SH-SY5Y (cell line): ENCODE results near the gene MCF2L2.

ENCODE experiments used
- GATA2 ChIP-seq: IDR thresholded peaks from 2 replicates; pipeline ENCODE4 v1.6.1; 2011; ENCODE audit warnings: mild to moderate bottlenecking, low read depth, low read length
- GATA3 ChIP-seq: IDR thresholded peaks from 2 replicates; pipeline ENCODE4 v1.6.1; 2011; ENCODE audit warnings: low read depth, mild to moderate bottlenecking, low read length, moderate library complexity

MCF2L2 gene

GRCh38 chr3:183270344-183270743 lies 158.1 kb downstream of the MCF2L2 start:
- TF ChIP-seq GATA2 (no peak), GATA3 (no peak)

DNA sequence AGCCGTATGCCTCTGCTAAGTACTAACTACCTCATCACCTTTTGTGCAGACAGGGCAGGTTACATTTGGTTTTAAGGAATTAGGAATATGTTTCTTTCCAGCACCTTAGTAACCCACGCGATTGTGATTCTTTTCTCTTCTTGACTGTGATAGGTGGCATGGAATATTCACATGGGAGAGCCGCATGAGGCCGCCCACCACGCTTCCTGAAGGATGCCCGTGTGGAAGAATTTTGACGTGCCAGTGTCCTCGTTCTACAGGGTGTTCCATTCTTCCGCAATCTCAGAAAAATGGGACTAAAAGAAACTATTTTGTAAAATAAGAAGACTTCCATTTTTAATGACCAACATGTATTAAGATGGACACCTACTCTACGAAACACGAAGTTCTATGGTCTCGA lies 159.1 kb downstream of the MCF2L2 start:
- TF ChIP-seq GATA2 (no peak), GATA3 (no peak)

DNA sequence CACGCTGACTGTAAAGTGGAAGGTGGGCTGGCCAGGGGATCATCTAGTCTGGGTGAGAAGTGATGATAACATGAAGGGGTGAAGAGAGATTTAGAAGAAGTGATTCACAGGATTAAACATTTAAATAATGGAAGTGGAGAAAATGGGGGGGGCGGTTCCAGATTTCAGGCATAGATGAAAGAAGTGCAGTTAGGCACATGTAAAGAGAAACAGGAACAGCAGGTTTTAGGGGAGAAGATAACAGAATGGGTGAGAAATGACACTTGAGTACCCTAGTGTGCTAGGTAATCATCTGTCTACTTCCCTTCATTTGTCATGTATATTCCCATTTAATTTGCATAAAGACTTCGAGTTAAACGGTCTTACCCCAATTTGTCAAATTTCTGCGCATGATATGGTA lies 160.1 kb downstream of the MCF2L2 start:
- TF ChIP-seq GATA2 (no peak), GATA3 (no peak)

- TF ChIP-seq GATA3 = no peak
- no peak for TF ChIP-seq GATA2
Observed at GRCh38 chr3:183267140-183267539, 161.3 kb downstream of the MCF2L2 start.

DNA sequence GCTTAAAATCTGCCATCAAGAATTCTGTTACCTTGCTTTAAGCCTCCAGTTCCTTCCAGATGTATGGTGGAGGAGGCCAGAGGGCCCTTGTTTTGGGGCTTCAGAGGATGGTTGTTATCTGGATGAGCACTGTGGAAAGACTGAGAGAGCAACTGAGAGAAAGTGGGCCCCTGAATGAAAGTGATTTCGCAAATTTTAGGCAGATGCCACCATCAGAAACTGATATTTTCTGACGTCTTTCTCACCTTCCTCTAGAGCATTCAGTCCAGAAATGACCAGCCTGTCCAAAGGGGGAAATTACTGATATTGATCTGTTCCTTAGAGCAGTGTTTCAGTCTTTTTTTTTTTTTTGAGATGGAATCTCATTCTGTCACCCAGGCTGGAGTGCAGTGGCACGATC lies 162.0 kb downstream of the MCF2L2 start:
- TF ChIP-seq GATA2 = no peak
- TF ChIP-seq GATA3 = no peak

DNA sequence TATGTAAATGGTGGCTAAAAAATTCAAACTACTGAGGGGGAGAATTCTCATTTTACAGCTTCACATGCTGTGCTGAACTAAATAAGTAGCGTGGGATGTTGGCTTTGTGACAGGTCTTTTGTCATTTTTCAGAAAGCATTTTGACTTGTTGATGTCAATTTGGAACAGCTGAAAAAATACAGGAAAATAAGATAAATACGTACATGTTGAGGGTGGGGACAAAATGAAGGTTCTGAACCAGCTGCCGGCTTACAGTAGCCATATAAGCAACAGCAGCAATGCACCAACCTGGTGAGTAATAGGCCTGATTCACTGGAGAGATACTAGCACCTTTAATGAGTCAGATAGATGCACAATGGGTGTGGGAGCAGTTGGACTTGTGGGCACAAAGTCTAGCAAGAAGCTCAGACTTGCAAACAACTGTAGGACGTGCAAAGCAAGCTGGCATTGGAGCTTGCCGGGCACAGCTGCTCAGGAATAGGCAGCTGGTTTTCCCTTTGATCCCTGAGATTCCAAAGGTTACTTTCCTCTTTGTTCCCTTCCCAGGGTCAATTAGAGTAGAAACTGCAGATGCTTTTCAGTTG lies 162.5 kb downstream of the MCF2L2 start:
- no peak for TF ChIP-seq GATA2
- TF ChIP-seq GATA3 = no peak

DNA sequence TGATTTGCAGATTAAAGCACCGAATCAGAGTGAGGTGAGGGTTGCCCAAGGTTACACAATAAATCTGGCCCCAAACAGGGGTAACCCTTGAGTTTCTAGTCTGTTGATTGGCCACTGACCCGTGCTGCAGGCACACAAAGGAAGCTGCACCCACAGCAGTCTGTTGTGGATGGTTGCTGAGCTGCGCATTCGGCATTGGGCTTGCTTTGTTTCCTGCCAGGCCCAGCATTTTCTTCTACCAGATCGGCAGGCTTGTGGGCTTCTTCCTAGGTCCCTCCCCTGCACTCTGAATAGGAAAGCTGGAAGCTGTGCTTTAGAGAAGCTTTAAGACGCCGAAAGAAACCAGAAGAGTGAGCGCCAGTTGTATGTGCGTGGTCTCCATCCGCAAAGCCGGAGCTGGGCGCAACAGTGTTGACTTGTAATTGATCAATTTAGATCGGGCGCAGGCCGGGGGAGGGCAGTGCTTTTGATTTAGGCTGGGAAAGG lies 163.2 kb downstream of the MCF2L2 start:
- no peak for TF ChIP-seq GATA3
- no peak for TF ChIP-seq GATA2

- no peak for TF ChIP-seq GATA3
- TF ChIP-seq GATA2 = no peak
Observed at GRCh38 chr3:183264268-183264667, 164.2 kb downstream of the MCF2L2 start.

DNA sequence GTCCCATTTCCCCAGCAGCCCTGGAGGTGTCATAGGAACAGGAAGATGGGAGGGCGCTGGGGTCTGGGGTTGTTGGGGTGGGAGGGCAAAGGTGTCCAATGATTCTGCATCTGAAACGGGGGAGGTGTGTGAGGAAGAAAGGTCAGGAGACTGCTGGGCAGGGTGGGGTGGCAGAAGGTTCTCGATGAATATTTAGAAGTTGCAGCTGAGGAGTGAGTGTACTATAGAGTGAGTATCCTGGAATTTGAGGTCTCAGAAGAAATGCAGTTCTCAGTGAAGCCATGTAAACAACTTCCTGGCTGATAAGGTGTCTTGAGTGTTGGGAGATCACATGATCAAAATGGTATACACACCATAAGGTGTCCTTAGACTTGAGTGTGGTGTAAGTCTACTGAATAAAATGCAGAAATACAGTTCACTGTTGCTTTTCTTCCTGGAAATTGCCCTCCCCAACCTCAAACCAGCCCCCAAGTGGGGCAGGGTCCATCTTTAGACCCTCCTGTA lies 165.5 kb downstream of the MCF2L2 start:
- TF ChIP-seq GATA3 = no peak
- no peak for TF ChIP-seq GATA2

- TF ChIP-seq GATA3 (no peak), GATA2 (no peak)
Observed at GRCh38 chr3:183261151-183261724, 167.2 kb downstream of the MCF2L2 start.

DNA sequence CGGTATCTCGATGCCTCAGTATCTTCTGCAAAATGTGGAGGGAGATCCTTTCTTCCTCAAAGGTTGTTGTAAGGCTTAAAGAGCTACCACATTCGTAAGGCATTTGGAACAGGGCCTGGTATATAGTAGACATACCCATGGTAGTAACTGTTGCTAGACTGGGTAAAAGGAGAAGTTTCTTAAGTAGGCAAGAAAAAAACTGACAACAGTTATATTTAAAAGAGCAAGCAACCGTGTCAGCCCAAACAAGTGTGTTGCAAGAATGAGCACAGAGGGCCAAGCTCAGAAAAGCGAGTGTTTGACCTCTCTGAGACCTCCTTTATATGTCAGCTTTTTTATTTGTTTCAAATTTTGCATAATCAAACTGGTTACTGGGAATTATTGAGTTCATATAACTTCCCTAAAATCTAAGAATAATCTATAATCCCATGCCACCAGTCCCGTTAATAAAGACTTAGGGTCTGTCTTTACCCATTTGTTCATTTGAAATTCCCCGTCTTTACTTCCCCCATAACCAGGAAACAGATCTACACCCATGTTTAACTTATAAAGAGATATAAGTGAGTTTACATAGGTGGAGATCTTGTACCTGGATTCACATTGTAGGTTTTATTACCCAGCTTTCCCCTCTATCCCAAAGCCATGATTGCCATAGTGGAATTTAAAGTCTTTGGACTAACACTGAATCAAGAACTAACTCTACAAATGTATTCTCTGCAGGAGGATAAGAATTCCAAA lies 168.1 kb downstream of the MCF2L2 start:
- no peak for TF ChIP-seq GATA2
- TF ChIP-seq GATA3 = no peak

GRCh38 chr3:183259621-183260020 lies 168.8 kb downstream of the MCF2L2 start:
- TF ChIP-seq GATA2 (no peak), GATA3 (no peak)

DNA sequence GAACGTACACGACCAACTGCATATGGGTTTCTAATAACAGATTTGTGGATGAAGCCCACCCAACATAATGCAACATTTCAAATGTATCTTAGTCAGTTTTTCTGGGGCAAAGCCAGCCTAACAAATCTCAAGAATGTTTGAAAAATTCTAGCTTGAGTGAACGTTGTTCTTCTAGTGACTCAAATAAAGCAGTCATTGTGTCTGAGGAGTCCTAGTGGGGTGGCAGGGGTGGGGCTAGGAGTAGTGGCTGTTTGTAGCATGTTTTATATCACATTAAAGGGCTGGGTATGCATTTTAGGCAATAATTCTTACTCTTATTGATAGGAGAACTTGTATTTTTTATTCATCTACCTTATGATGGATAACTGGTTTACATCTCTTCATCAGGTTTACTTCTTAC lies 169.3 kb downstream of the MCF2L2 start:
- no peak for TF ChIP-seq GATA3
- TF ChIP-seq GATA2 = no peak

GRCh38 chr3:183255348-183255730 lies 173.1 kb downstream of the MCF2L2 start:
- TF ChIP-seq GATA3 (no peak), GATA2 (no peak)
